SK-N-SH treated with all-trans-retinoic acid at 6 μM for 48 hours (cell line): ENCODE data around the gene CXCR5.

Experiments
- ATAC-seq: fragments of 200-7000 bp; cut with Tn5 transposase; 3 replicates; pipeline ENCODE4 v1.9.1; 2020; ENCODE audit warnings: mild to moderate bottlenecking, moderate library complexity
- ARNTL ChIP-seq: fragments of 450-650 bp; formaldehyde crosslinking; IDR thresholded peaks from 2 replicates; pipeline ENCODE4 v1.5.0; 2020; ENCODE audit warnings: low read depth, mild to moderate bottlenecking, moderate library complexity, borderline replicate concordance
- BACH2 ChIP-seq: fragments of 250-450 bp; sonication (Bioruptor Pico); IDR thresholded peaks from 2 replicates; pipeline ENCODE4 v1.9.0; 2021; ENCODE audit warnings: mild to moderate bottlenecking, borderline replicate concordance
- CSDC2 ChIP-seq: fragments of 250-450 bp; sonication (Bioruptor Pico); IDR thresholded peaks from 2 replicates; pipeline ENCODE4 v1.5.0; 2020; ENCODE audit warnings: mild to moderate bottlenecking, moderate library complexity
- CSRNP3 ChIP-seq: fragments of 250-450 bp; sonication (Bioruptor Pico); IDR thresholded peaks from 2 replicates; pipeline ENCODE4 v1.5.1; 2021; ENCODE audit warnings: mild to moderate bottlenecking, moderate library complexity
- ESRRG ChIP-seq: fragments of 250-450 bp; sonication (Bioruptor Pico); IDR thresholded peaks from 2 replicates; pipeline ENCODE4 v1.6.1; 2021; ENCODE audit warnings: mild to moderate bottlenecking
- GLIS3 ChIP-seq: fragments of 250-450 bp; sonication (Bioruptor Pico); IDR thresholded peaks from 2 replicates; pipeline ENCODE4 v1.5.0; 2020; ENCODE audit warnings: mild to moderate bottlenecking, moderate library complexity
- ISL1 ChIP-seq: fragments of 250-450 bp; sonication (Bioruptor Pico); IDR thresholded peaks from 2 replicates; pipeline ENCODE4 v2.1.2; 2022; ENCODE audit warnings: mild to moderate bottlenecking, moderate library complexity
- OSR1 ChIP-seq: fragments of 250-450 bp; sonication (Bioruptor Pico); IDR thresholded peaks from 2 replicates; pipeline ENCODE4 v1.8.0; 2022; ENCODE audit warnings: moderate library complexity, mild to moderate bottlenecking, inconsistent platforms
- PATZ1 ChIP-seq: fragments of 250-450 bp; sonication (Bioruptor Pico); IDR thresholded peaks from 2 replicates; pipeline ENCODE4 v1.8.0; 2020; ENCODE audit warnings: mild to moderate bottlenecking, moderate library complexity, borderline replicate concordance
- POU6F1 ChIP-seq: fragments of 250-450 bp; sonication (Bioruptor Pico); IDR thresholded peaks from 2 replicates; pipeline ENCODE4 v1.8.0; 2021; ENCODE audit warnings: low read depth, mild to moderate bottlenecking, moderate library complexity, borderline replicate concordance
- PPARA ChIP-seq: fragments of 250-450 bp; sonication (Bioruptor Pico); IDR thresholded peaks from 2 replicates; pipeline ENCODE4 v1.5.0; 2020; ENCODE audit warnings: mild to moderate bottlenecking, borderline replicate concordance
- RARB ChIP-seq: fragments of 250-450 bp; sonication (Bioruptor Pico); IDR thresholded peaks from 2 replicates; pipeline ENCODE4 v1.8.0; 2021; ENCODE audit warnings: mild to moderate bottlenecking, moderate library complexity
- SNAI2 ChIP-seq: fragments of 250-450 bp; sonication (Bioruptor Pico); IDR thresholded peaks from 2 replicates; pipeline ENCODE4 v1.5.0; 2020; ENCODE audit warnings: mild to moderate bottlenecking, moderate library complexity
- TCF4 ChIP-seq: fragments of 250-450 bp; sonication (Bioruptor Pico); IDR thresholded peaks from 2 replicates; pipeline ENCODE4 v1.8.0; 2021; ENCODE audit warnings: mild to moderate bottlenecking, moderate library complexity, borderline replicate concordance
- TOX ChIP-seq: fragments of 250-450 bp; sonication (Bioruptor Pico); IDR thresholded peaks from 2 replicates; pipeline ENCODE4 v1.8.0; 2021; ENCODE audit warnings: mild to moderate bottlenecking, moderate library complexity, borderline replicate concordance
- TSHZ2 ChIP-seq: fragments of 250-450 bp; sonication (Bioruptor Pico); IDR thresholded peaks from 2 replicates; pipeline ENCODE4 v1.5.0; 2020; ENCODE audit warnings: mild to moderate bottlenecking, moderate library complexity
- ZFP3 ChIP-seq: fragments of 250-450 bp; sonication (Bioruptor Pico); IDR thresholded peaks from 2 replicates; pipeline ENCODE4 v1.5.0; 2020; ENCODE audit warnings: mild to moderate bottlenecking, moderate library complexity
- ZFP30 ChIP-seq: fragments of 450-650 bp; formaldehyde crosslinking; IDR thresholded peaks from 2 replicates; pipeline ENCODE4 v1.5.0; 2022; ENCODE audit warnings: mild to moderate bottlenecking, moderate library complexity
- ZNF565 ChIP-seq: fragments of 450-650 bp; formaldehyde crosslinking; conservative IDR thresholded peaks from 2 replicates; pipeline ENCODE4 v1.5.0; 2020; ENCODE audit warnings: low read depth, mild to moderate bottlenecking, moderate library complexity
- ZNF70 ChIP-seq: fragments of 450-650 bp; formaldehyde crosslinking; IDR thresholded peaks from 2 replicates; pipeline ENCODE4 v1.5.0; 2020; ENCODE audit warnings: mild to moderate bottlenecking, moderate library complexity

Gene CXCR5

GRCh38 chr11:118834427-118835028, 49.2 kb upstream of the CXCR5 start (continued):
- TF ChIP-seq POU6F1 (CRISPR knock-in tag) (no peak), BACH2 (CRISPR knock-in tag) (no peak), ZFP30 (CRISPR knock-in tag) (no peak), ZNF70 (no peak), GLIS3 (CRISPR knock-in tag) (no peak)

- TF ChIP-seq ESRRG (CRISPR knock-in tag): no peak
- TF ChIP-seq OSR1 (CRISPR knock-in tag): no peak
- TF ChIP-seq PATZ1 (CRISPR knock-in tag): no peak
- no peak for TF ChIP-seq TOX (CRISPR knock-in tag)
- TF ChIP-seq PPARA (CRISPR knock-in tag): no peak
- no peak for TF ChIP-seq TCF4 (CRISPR knock-in tag)
- TF ChIP-seq ZFP3: no peak
- no peak for TF ChIP-seq CSRNP3 (CRISPR knock-in tag)
- no peak for TF ChIP-seq BACH2 (CRISPR knock-in tag)
- no peak for TF ChIP-seq CSDC2 (CRISPR knock-in tag)
- no peak for TF ChIP-seq ARNTL (CRISPR knock-in tag)
- TF ChIP-seq RARB (CRISPR knock-in tag): no peak
- no peak for TF ChIP-seq ISL1 (CRISPR knock-in tag)
- ATAC-seq: no peak
Measured at GRCh38 chr11:118837868-118838267, 45.8 kb upstream of the CXCR5 start.

- ATAC-seq: no peak
Measured at GRCh38 chr11:118838905-118839553, 44.7 kb upstream of the CXCR5 start.

More at GRCh38 chr11:118838905-118839553, 44.7 kb upstream of the CXCR5 start:
- TF ChIP-seq SNAI2 (CRISPR knock-in tag) (no peak), GLIS3 (CRISPR knock-in tag) (no peak), ARNTL (CRISPR knock-in tag) (no peak), CSDC2 (CRISPR knock-in tag) (no peak), ZNF565 (CRISPR knock-in tag) (no peak), ZFP3 (no peak), TCF4 (CRISPR knock-in tag) (no peak), POU6F1 (CRISPR knock-in tag) (no peak), TSHZ2 (CRISPR knock-in tag) (no peak), OSR1 (CRISPR knock-in tag) (no peak), ISL1 (CRISPR knock-in tag) (no peak), BACH2 (CRISPR knock-in tag) (no peak), ESRRG (CRISPR knock-in tag) (no peak), RARB (CRISPR knock-in tag) (no peak)
